Left renal pelvis (tissue), 4 donors: Measurements from ENCODE around the gene NAALADL2. TPM values are rescaled to one million over a fixed set of nuclear protein-coding genes. Genes with fewer than 3 reads are reported as not detected.

Source experiments
- DNase-seq, 4 donors: peaks; one replicate each; pipeline ENCODE4 v3.0.0-alpha.2; 2013; ENCODE audit warnings: low read depth in 4 of 4, low spot score in 3 of 4
- polyA plus RNA-seq, 4 donors: library from polyadenylated mRNA; unstranded; fragments of 120-200 nt; gene quantifications; one replicate each; pipeline ENCODE4 v1.2.1, GENCODE V29; 2013; ENCODE audit not compliant: insufficient read length in 4 of 4

NAALADL2 gene
- 10 to 100 TPM; 13.6 to 25.3 (median 19.7) TPM for polyA plus RNA-seq

- peak in 3 of 4 donors; percentile 29 to 37 (median 35) for DNase-seq
These were observed at the start of gene NAALADL2 for GRCh38 chr3:174859114-174859735. TSS of gene NAALADL2 (plus strand) at chr3:174859334.

DNA sequence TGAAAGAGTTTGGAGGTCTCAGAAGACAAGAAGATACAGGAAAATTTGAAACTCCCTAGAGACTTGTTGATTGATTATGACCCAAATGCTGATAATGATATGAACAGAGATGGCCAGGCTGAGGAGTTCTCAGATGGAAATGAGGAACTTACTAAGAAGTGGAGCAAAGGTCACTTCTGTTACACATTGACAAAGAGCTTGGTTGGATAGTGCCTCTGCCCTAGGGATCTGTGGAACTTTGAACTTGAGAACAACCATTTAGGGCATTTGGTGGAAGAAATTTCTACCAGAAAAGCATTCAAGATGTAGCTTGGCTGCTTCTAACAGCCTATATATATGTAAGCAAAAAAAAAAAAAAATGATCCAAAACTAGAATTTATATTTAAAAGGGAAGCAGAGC lies 48.9 kb upstream of the NAALADL2 start:
- DNase-seq = no peak

DNA sequence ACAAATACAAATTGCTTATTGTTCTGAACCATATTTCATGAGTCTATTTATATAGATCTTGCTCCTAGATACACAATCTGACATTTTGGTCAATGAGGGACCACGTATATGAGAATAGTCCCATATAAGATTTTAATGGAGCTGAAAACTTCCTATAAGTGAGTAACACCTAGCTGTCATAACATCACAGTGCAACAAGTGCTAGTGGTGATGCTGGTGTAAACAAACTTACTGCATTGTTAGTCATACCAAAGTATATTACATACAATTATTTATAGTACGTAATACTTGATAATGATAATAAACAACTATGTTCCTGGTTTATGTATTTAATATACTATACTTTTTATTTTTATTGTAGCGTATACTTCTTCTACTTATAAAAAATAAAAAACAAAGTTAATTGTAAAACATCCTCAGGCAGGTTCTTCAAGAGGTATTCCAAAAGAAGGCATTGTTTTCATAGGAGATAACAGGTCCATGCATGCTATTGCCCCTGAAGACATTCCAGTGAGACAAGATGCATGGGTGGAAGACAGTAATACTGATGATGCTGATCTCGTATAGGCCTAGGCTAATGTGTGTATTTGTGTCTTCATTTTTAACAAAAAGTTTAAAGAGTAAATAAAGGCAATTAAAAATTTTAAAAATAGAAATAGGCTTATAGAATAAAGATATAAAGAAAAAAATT lies 46.8 kb upstream of the NAALADL2 start:
- no peak for DNase-seq

GRCh38 chr3:174815750-174816149 lies 43.4 kb upstream of the NAALADL2 start:
- DNase-seq = no peak

DNA sequence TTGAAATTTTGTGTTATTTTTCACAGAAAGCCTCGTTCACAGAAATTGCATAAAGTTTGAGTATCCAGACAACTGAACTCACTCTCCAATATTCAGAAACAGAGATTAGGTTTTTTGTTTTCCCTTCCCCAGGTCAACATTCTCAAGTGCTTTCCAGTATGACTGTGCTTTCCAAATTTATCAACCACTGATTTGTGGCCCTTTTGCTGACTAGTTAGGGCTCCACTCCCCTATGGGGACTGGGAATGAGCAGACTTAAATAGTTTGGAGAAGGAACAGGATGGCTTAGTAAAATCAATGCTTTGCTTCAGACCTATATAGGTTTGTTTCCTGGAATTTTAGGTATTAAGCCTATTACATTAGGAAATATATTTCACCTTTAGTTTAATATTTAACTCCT lies 38.2 kb upstream of the NAALADL2 start:
- DNase-seq = no peak

DNA sequence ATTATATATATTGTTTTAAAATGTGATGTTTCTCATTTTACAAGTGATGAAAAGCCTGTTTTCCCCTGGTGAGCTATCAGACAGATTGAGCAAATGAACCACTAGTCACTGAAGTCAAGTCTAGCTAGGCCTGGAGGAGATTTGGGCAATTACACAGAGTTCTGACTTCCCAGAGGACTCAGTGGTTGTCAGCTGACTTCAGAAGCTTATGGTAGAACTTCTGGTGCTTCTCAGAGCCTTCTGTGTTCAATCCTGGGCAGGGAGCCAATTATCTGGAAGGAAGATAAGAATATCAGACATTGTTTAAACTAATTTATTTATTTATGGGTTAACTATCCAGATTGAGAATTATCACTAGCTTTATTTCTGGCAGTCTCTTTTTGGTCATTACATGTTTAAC lies 37.7 kb upstream of the NAALADL2 start:
- no peak for DNase-seq

DNA sequence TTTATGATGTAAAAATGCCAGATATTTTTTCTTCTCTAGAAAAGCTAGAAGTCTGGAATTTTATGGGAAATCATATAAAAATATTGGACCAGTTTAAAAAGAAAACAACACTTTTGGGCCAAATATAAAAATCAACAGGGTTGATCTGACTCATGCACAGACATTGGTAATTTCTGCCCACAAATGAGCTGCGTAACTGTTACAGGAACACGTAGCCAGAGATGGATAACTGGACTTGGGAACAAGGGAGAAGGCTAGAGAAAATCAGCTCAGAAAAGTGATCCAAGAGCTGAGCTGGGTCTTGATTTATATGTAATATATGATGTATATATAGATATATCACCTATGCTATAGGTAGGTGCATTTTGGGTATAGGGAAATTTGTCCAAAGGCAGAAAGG lies 36.8 kb upstream of the NAALADL2 start:
- DNase-seq = no peak

DNA sequence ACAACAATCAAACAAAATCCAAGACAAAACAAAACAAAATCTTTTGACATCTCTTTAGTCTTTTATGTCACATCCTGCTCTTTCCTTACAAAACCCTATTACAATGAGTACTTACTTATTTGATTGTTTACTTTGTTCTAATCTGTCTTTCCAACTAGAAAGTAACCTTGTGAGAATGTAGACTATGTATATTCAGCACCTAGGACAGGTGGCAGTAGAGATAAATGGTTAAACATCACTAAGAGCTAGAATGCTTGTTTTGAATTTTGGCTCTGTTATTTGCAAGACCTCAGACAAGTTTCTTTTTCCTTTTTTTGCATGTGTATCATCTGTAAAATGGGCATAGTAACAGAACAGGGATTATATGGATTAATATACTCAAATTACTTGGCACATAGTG lies 33.1 kb upstream of the NAALADL2 start:
- DNase-seq = no peak

DNA sequence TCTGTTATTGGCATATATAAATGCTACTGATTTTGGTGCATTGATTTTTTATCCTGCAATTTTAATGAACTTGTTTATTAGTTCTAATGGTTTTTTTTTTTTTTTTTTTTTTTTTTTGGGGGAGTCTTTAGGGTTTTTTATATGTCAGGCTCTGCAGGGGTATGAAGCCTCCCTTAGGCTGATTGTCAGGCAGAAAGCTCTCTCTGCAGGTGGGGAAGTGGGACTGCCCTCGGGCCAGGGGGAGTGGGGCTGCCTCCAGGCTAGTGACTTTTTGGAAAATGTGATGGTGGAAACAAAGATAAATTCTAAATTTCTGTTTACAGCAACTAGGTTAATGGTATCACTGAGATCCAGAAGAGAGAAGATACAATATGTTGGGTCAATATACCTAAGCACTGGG lies 14.4 kb upstream of the NAALADL2 start:
- DNase-seq = no peak

DNA sequence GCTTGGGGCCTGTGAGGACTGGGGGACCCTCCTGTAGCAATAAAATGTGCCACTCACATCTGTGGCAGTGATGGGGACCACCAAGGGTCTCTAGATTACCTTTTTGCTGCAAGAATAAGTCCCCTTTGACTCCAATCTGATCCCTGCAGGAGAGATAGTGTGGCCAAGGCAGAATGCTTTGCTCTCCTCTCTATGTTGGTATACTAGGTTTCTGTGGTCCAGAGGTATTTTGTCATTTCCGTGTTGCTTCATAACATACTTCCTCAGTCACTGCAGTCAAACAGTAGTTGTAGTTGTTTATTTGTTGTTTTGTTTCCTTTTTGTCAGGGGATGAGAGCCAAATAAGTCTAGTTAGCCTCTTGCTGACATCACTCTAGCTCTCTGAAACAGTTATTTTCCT lies 13.1 kb upstream of the NAALADL2 start:
- DNase-seq = no peak

DNA sequence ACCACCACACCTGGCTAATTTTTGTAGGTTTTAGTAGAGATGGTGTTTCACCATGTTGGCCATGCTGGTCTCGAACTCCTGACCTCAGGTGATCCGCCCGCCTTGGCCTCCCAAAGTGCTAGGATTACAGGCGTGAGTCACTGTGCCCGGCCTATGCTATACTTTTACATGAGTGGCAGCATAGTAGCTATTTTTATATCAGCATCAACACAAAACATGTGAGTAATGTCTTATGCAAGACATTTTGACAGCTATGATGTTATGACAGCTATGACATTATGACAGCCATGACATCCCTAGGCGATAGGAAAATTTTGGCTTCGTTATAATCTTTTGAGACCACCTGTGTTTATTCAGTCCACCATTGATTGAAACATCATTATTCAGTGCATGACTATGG lies 4.1 kb upstream of the NAALADL2 start:
- no peak for DNase-seq

DNA sequence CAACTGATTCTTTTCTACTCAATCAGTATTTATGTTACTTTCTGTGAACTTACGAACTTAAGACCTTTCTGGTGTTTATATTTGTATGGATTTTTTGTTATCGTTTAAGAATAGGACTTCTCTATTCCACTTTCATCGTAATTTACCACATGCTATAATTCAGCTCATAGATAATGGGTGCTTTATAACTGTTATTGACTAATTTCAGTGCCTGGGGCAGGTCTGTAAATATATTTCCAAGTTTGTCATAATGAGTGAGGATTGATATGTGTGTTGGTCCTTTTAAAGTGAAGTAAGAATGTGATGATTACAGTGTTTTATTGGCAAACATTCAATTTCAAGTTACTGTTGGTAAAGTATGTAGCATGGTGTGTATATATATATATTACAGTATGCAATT lies 1.8 kb upstream of the NAALADL2 start:
- no peak for DNase-seq

DNA sequence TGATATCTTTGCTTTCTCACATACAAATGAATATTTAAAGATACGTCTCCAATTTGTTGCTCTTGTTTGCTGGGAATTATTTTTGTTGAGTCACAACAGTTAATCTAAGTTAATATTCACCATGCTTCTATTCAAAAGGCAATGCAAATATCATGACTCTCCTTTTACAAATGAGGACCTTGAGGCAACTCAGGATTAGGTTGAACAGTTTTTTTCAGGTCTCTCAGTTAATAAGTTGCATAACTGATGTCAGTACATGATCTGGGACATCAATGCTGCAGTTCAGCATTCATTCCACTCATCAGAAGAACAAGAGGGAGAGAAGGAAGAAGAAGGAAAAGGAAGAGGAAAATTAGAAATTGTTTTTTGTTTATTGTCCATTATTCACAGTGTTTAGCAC lies 781 bp upstream of the NAALADL2 start:
- DNase-seq = no peak

- DNase-seq = no peak
These were observed 622 bp downstream of the NAALADL2 start for GRCh38 chr3:174859756-174860155.

DNA sequence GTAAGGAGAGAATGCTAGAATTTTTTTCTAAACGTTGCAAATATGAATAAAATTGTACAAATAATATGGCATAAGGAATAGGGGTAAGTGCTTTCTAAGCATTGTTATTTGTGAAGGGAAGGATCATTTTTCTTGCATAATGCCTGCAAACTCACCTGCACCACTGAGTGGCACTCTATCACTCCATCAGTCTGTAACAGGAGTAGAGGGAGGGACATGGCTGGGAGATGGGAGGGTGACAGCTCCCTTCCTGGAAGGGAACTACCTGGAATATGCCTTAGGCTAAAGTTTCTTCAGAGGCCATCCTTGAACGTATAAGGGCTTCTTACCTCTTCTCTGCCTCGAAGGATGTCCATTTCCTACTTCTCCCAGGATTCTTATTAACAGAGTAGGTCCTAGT lies 3.0 kb downstream of the NAALADL2 start:
- DNase-seq = no peak

GRCh38 chr3:174862666-174863065 lies 3.5 kb downstream of the NAALADL2 start:
- DNase-seq = no peak

DNA sequence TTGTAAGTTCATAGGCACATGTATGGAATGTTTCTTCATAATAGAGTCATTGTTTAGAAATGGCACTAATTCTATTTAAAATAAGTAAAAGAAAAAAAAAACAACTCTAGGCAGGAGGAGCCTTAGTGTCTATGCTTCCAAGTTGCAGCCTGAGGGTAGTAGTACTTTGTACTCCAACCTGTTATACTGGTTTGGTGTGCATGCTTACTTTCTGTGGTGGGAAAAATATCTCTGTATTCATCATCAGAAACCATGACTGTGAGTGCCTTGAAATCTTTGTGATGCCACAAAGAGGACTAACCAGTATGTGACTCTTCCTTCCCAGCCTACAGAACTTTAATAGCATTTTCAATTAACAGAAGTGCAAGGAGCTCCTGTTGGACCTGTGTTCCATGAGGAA lies 4.4 kb downstream of the NAALADL2 start:
- no peak for DNase-seq

- no peak for DNase-seq
These were observed 10.3 kb downstream of the NAALADL2 start for GRCh38 chr3:174869448-174869847.

DNA sequence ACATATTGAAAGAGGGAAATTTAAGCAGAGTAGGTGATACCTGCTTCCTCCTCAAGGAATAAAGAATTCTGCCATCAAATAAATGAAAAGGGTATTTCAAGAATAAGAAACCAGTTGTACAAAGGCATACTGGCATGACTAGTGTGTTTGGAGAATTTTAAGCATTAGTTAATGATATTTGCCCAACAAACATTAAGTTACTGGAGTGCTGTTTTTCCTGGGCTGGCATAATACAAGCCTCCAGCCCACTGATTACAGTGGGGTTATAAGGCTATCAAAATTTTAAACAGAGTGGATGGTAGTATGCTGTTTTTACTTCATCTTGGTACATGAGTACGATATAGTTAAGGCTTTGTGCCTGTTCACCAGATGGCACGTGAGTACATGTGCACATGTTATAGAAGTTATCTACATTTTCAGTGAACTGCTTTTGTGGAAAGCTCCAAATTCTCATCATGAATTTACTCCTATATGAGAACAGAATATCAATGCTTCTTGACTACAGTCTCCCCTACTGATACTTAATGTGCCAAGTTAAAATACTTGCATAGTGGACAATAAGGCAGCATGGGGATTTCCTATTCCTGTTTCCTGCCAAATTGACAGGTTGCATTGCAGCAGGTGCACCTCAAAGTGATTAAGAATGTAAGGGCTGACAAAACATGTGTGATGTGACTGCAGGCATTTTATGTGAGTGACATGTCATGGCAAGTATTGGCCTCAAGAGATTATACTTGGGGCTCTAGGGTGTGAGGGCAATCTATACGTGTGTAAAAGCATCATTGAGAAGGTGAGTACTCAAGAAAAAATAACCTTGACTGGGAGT lies 14.9 kb downstream of the NAALADL2 start:
- DNase-seq = no peak

- no peak for DNase-seq
These were observed 23.7 kb downstream of the NAALADL2 start for GRCh38 chr3:174882789-174883188.

- DNase-seq = no peak
These were observed 24.9 kb downstream of the NAALADL2 start for GRCh38 chr3:174883881-174884675.
